HG03175 (cell line): ENCODE measurements around the gene SIK3.
"Not testable (repeated sequence)": the region's sequence is repeated elsewhere in the genome, so short reads cannot be mapped to it uniquely, and the experiment has no call there.

Experiments used
- ATAC-seq: cut with Tn5 transposase; IDR thresholded peaks from one replicate; pipeline ENCODE4 v1.9.1; 2021; ENCODE audit warnings: mild to moderate bottlenecking, moderate library complexity; ENCODE audit not compliant: unreplicated experiment

Gene SIK3

DNA sequence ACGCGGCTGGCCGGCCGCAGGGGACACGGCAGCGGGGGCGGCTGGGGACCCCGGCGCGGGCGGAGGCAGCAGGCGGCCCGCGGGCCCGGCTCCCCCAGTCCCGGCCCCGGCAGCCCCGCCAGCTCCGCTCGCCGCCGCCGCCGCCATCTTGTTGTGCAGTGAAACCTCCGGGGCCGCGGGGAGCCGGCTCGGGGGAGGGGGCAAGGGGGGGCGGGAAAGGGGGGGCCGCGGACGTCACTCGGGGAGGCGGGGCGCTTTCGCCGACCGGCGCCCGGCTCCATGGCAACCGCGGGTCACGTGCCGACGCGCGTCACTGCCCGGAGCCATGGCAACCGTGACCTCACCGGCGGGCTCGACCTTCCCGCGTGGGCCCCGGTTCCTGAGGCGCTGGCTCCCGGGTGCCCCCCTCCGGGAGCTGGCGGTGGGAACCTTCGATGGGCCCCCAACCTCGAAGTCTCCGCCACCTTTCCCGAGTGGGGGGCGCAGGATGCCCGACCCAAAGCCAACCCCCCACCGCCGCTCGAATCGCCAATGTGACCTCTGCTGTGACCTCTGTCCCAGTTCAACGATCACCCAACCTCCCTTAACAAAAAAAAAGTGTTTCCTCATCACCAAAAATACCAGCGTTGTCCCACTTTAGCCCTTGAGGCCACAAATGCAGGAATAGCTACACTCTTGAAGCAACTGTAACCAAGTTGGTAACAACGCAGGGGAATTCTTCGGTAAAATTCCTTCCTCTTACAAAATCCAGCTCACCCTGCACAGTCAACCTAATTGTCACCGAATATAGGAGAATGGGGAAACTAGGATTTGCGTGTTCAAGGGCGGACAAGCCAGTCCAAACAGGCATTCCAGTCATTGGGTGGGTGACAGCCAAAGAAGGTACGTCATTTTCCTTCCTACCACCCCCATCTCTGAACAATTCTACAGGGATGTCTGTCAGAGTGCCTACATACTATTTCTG lies at the start of gene SIK3:
Gene SIK3 (minus strand): TSS at position 160 of the 964 bp plus-strand sequence. CDS start 13 bp downstream, at position 147.
- peak; percentile 75 for ATAC-seq

DNA sequence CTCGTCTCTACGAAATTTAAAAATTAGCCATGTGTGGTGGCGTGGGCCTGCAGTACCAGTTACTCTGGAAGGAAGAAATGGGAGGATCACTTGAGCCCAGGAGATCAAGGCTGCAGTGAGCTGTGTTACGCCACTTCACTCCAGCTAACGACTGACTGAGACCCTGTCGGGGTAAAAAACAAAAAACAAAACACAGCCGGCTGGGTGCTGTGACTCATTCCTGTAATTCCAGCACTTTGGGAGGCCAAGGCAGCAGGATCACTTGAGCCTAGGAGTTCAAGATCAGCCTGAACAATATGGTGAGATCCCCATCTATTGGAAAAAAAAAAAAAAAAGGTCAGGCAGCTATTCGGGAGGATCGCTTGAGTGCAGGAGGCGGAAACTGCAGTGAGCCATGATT lies 48.3 kb upstream of the SIK3 start:
- no peak for ATAC-seq

DNA sequence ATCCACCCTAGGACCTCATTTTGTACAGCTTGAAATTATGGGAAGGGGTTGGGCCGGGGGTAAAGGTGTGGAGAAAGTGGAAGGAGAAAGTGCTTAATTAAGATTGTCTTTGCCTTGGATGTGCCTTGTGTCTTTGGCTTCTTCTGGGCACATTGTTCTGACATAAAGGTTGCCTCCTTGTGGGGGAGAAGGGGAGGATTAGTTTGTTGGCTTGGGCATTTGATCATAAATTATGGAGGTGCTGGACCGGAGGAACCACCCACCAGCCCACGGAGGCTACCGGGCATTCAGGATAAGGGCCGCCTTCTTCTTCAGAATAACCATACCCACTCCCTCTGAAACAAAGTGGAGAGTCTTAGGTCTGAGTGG lies 47.1 kb upstream of the SIK3 start:
- ATAC-seq, result no peak

DNA sequence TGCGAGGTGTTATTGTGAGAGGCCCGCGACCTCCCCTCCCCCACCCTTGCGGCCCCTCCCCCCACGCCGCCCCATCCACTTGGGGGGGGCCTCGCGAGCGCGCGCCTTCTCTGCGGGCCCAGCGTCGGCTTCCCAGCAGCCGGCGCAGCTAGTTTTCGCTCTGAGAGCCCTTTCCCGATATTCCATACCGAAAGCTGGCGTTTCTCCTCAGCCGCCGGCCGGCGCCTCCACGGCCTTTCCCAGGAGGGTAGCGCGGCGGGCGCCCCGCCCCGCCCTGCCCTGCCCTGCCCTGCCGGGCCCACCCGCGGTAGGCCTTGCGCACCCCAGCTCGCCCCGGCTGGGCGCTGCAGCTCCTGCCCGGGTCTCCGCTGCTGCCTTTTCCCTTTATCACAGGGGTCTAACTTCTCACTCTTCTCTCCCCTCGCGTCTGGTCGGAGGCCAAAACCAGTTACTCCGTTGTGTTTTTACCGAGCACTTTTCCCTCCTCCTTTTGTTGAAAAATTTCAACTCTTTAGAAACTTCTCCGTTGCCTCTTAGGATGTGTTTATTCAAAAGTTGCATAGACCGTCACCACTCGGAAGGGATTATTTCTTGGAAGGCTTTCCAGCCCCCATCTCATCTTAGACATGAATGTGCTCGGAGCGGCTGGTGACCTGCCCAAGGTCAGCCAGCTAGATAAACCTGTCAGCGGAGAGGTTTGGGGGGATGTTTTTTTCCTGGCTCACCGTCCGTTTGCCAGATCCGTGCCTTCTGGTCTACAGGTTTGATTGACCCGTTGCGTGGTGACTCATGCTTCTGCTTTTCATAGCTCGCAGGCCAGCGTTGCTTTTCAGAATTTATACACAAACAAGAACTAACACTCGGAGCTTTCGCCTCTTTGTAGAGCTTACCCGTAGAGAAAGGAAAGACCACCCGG lies 46.5 kb upstream of the SIK3 start:
- ATAC-seq, result peak; percentile 47

DNA sequence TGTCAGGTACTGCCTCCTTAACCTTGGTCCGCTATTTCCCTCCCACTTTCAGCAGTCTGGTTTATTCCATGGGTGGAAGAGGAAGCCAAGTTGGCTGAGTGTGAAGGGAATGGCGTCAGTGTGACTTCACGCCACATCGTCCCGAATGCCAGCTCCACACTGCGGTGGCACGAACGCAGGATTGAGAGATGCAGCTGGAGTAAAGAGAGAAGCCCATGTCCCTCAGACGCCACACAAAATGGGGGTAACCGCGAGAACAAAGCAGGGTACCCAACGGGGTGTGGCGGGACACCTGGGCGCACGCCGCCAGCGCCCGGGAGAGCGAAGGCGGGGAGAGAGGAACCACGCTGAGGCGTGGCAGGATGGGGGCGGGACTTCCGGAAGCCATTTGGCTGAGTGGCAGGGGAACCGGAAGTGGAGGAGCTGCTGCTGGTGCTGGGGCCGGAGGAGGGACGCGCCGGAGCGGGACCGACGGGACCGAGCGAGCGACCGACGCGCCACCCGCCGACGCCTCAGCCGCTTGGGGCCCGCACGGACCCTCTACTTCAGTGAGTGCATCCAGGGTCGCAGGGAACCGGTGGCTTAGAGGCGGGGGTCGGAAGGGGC lies 45.7 kb upstream of the SIK3 start, which contains the start of gene PAFAH1B2:
Gene PAFAH1B2 (plus strand): TSS at position 417 of the 606 bp plus-strand sequence. CDS start 8,161 bp downstream, outside the sequence.
- ATAC-seq, result peak; percentile 97

DNA sequence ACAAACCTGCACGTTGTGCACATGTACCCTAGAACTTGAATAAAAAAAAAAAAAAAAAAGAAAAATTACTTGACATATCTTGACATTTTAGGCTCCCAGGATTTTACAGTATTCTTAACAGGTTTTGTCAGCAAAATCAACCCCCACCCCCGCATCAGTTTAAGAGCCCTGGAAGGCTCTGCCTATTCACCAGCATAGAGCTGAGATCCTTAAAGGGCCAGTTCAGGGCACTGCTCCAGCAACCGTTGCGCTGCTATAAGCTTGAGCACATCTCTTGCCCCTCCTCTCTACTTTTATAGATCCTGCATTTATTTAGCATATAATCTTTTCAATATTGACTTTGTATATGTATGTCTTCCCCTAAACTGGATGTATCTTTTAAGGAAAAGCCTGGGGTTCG lies 45.2 kb upstream of the SIK3 start:
- ATAC-seq, result no peak

DNA sequence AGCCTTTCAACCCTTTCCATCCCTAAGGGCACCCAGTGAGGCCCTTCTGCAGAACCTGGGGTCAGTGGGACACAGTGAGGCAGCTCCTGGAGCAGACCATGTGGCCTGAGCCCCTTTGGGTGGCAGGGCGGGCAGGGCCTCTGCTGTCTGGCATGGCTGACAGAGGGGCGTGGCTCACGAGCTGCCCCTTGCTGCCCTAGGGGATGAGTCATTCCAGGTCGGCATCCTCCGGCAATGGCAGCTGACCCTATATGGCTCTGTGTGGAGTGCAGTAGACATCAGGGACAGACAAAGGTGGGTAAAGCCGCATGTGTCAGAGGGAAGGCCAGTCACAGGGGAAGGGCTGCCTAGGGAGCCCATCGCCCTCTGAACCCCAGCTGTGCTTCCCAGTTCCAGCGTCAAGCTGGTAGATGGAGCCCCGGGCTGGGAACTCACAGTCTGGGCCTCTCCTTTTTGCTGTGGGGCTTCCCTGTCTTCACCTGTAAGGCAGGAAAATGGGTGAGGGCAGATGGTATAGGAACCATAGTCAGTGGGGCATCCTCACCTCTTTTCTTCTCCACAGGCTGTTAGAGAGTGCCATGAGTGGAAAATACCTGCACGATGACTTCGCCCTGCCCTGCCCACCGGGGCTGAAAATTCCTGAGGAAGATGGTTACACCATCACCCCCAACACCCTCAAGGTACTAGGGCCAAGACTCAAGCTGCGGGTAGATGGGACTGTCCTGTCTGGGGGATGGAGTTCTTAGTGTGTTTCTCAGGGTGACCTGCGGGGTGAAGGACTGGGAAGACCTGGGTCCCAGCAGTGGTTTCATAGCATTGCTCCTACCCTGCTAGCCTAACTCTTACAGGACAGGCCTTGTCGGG lies 39.2 kb upstream of the SIK3 start:
- ATAC-seq, result not testable (repeated sequence)

DNA sequence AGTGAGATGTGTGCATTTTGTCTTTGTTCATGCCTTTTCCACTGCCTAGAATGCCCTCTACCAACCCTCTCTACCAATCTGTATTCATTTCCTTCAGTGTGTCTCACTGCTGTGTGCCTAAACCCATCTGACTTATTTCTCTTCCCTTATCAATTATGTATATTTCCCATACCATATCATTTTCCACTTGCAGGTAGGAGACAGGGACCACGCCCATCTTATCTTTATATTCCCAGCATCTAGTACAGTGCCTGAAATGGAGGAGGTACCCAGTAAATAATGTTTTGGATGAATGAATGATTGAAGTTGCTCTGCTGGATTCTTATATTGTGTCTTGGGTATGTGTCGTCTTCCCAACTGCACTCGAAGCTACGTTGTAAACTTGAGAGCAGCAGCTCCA lies 36.8 kb upstream of the SIK3 start:
- ATAC-seq, result not testable (repeated sequence)

DNA sequence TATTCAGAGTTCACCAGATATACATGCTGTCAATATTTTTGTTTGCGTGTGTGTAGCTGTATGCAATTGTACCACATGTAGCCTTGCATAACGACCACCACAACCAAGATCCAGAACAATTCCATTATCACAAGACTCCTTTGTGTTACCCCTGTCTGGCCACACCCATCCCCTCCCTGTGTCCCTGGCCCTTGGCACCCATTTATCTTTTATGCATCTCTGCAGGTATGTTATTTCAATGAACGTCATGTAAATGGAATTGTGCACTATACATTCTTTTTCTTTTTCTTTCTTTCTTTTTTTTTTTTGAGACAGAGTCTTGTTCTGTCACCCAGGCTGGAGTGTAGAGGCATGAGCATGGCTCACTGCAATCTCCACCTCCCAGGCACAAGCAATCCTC lies 36.2 kb upstream of the SIK3 start:
- no peak for ATAC-seq

DNA sequence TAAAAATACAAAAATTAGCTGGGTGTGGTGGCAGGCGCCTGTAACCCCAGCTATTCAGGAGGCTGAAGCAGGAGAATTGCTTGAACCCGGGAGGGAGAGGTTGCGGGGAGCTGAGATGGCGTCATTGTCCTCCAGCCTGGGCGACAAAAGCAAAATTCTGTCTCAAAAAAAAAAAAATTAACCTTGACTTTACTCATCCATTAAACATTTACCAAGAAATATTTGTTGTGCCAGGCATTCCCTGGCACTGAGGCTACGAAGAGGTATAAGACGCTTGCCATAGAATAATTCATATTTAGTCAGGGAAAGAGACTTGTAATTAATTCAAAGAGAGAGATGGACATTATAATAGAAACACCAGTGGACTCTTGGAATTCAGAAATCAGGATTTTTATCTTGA lies 32.7 kb upstream of the SIK3 start:
- ATAC-seq, result no peak

DNA sequence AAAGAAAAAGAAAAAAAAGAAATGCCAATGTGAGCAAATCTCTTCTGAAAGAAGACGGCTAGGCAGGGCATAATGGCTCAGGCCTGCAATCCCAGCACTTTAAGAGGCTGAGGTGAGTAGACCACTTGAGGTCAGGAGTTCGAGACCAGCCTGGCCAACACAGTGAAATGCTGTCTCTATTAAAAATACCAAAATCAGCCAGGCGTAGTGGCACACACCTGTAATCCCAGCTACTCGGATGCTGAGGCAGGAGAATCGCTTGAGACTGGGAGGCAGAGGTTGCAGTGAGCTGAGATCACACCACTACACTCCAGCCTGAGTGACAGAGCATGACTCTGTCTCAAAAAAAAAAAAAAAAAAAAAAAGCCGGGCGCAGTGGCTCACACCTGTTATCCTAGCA lies 32.2 kb upstream of the SIK3 start:
- ATAC-seq, result not testable (repeated sequence)

DNA sequence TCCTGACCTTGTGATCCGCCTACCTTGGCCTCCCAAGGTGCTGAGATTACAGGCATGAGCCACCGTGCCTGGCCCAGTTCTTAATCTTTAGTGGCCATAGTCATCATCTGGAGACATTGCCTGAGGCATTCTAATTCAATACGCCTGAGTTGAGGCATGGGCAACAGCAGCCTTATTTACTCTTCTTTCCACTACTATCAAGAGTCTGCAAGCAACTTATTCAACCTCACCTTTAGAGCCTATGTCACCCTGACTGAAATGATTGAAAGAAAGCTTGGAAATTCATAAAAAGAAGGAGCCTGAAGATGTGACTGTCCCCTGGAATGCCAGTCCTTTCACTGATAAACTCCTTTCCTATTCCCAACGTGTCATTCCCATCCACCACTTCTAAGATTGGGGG lies 30.1 kb upstream of the SIK3 start:
- ATAC-seq, result no peak

DNA sequence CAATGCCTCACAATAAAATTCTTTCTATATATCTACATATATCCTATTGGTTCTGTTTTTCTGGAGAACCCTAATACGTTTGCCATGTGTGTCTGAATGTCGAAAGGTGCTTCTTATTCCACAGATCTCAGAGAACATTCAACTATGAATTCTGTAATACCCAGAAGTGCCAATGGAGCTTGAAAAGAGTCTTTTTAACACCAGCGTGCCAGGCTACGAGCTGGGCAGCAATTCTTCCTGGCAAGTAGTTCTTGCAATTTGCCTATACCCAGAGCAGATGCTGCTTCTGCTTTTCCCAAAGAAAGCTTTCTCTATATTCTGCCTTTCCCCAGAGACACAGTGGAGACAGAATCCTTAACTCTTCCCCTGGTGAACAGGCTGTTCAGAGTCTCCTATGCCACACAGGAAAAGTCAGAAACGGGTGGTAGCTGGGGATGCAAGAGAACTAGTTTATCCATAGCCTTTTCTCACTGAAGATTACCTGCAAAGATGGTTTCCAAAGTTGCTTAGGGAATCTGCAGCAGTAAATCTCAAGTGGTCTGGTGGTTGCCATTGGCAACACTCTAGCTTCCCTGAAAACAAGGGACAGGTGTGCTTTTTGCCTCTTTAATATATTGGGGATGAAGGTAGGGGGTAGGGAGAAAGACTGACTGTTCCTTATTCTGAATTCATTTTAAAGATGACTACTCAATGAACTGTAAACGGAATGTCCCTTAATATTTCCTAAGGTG lies 29.1 kb upstream of the SIK3 start:
- no peak for ATAC-seq

DNA sequence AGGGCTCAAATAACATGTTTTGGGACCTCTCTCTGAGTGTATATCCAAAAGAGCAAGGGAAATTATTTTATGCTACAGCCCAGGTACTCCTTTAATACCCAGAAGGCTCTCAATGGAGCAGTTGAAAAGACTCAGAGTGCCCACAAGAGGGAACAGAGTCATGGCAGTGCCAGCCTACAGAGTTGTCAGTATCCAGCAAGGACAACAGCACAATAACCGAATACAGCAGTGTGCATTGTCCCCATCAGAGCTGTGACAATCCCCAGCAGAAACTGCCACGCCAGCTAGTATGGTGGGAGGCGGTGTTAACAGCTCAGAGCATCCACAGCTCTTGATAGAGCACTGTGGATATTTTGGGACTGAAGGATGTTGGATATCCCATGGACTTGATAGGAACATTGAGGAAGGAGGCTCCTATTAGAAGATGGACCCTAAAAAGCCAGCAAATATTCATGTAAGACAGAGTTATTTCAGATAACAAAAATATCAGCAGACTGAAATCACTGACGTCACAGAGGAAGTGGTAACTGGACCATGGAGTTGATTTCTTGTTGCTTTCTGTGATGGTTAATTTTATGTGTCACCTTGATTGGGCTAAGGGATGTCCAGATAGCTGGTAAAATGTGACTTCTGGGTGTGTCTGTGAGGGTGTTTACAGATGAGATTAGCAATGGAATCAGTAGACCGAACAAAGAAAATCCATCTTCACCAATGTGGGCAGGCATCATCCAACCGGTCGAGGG lies 28.2 kb upstream of the SIK3 start:
- no peak for ATAC-seq

DNA sequence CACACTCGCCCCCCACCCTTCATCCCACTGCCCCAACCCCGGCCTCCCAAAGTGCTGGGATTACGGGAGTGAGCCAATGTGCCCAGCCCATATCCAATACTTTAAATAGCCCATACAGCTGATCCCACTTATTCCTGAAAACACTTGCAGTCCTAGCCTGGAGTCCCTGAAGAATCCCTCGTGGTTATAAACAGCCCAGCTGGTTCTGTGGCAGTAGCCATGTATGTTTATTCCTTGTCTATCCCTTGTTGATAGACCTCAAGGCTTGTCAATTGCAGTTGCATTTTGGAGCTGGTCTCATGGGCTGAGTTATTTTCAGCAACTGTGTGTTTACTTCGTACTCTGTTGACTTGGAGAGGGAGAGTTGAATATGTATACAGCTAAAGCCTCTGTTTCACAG lies 24.3 kb upstream of the SIK3 start:
- no peak for ATAC-seq

DNA sequence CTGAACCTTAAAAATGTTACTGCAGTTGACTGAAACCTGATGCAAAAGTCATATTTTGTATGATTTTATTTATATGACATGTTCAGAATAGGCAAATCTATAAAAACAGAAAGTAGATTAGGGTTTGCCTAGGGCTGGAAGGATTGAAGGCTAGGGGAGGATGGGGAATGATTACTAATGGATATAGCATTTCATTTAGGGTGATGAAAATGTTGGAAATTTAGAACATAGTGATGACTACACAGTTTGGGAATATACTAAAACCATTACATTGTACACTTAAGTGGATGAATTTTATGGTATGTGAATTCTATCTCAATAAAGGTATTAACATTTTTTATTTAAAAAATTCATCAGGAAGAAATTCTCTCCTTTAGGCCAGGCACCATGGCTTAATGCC lies 22.9 kb upstream of the SIK3 start:
- ATAC-seq, result no peak

DNA sequence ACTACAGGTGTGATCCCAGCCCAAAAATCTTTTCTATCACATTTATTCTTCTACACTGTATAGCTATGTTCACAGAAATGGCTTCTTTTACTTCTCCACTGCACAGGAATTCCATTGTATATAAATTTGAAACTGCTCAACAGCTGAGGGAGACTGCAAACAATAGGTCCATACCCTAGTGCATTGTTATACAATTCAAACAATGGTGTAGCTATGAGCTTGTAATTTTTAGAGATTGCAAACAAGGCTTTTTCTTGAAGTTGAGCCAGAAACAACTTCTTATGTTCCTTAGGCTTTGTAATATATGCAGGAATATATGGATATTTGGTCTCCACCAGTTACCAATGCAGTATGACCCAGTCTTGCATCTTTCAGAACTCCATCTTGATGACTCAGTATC lies 19.5 kb upstream of the SIK3 start:
- ATAC-seq, result no peak

DNA sequence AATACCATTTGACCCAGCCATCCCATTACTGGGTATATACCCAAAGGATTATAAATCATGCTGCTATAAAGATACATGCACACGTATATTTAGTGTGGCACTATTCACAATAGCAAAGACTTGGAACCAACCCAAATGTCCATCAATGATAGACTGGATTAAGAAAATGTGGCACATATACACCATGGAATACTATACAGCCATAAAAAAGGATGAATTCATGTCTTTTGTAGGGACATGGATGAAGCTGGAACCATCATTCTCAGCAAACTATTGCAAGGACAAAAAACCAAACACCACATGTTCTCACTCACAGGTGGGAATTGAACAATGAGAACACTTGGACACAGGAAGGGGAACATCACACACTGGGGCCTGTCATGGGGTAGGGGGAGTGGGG lies 14.7 kb upstream of the SIK3 start:
- not testable (repeated sequence) for ATAC-seq

DNA sequence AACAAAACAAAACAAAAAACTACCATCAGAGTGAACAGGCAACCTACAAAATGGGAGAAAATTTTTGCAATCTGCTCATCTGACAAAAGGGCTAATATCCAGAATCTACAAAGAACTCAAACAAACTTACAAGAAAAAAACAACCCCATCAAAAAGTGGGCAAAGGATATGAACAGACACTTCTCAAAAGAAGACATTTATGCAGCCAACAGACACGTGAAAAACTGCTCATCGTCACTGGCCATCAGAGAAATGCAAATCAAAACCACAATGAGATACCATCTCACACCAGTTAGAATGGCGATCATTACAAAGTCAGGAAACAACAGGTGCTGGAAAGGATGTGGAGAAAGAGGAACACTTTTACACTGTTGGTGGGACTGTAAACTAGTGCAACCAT lies 14.3 kb upstream of the SIK3 start:
- not testable (repeated sequence) for ATAC-seq
